Thoracic aorta (tissue), 2 donors: ENCODE data around the gene ATXN7. TPM values are rescaled to one million over a fixed set of nuclear protein-coding genes. Genes with fewer than 3 reads are reported as not detected.

Source experiments
- ATAC-seq: fragments of 150-250 bp; one replicate; pipeline ENCODE4 v1.8.0; 2017; ENCODE audit warnings: low read depth; ENCODE audit not compliant: insufficient number of reproducible peaks, low FRiP score
- DNase-seq: peaks from one replicate; pipeline ENCODE4 v3.0.0-alpha.2; 2020; ENCODE audit warnings: low spot score
- H3K27ac ChIP-seq, 2 donors: fragments of 200-600 bp; sonication (generic); 1 replicate in 1 of 2; 2 replicates in 1 of 2; pipeline ENCODE4 v1.5.1; 2016; ENCODE audit warnings: mild to moderate bottlenecking in 2 of 2, moderate library complexity in 2 of 2
- H3K27me3 ChIP-seq: fragments of 200-600 bp; sonication (generic); replicated peaks from 2 replicates; pipeline ENCODE4 v1.6.0; 2016; ENCODE audit warnings: mild to moderate bottlenecking; ENCODE audit not compliant: insufficient read depth
- H3K36me3 ChIP-seq: fragments of 200-600 bp; sonication (generic); one replicate; pipeline ENCODE4 v1.5.1; 2016
- H3K4me1 ChIP-seq, 2 donors: fragments of 200-600 bp; sonication (generic); 1 replicate in 1 of 2; 2 replicates in 1 of 2; pipeline versions ENCODE4 v1.5.1 to v1.6.0; 2016; ENCODE audit warnings: low read depth in 2 of 2, mild to moderate bottlenecking in 1 of 2; ENCODE audit not compliant: control insufficient read depth in 1 of 2
- H3K4me3 ChIP-seq: fragments of 200-600 bp; sonication (generic); 2 replicates; pipeline ENCODE4 v1.5.1; 2016; ENCODE audit warnings: mild to moderate bottlenecking
- H3K9me3 ChIP-seq: fragments of 200-600 bp; sonication (generic); 2 replicates; pipeline ENCODE4 v1.5.1; 2016
- total RNA-seq, 2 donors: library from RNA; depleted of rRNA; stranded (reverse); fragments of >200 nt; gene quantifications; one replicate each; pipeline versions ENCODE4 v1.1.0 to v1.2.3, GENCODE V29; 2016
- TF ChIP-seq, protein P1 (sequence below): fragments of 200-600 bp; sonication (generic); IDR thresholded peaks from one replicate; pipeline ENCODE4 v1.5.1; 2019; ENCODE audit warnings: antibody characterized with exemption

ATXN7 gene
- total RNA-seq, 2 donors from 2014 or later: 32.5 to 38.4 TPM

GRCh38 chr3:64008017-64008416 is 144.3 kb downstream of the ATXN7 start:
- DNase-seq (no peak), ATAC-seq (no peak)
- no peaks in the 10 kb centered on the region for H3K9me3 ChIP-seq
- TF ChIP-seq, protein P1, sequence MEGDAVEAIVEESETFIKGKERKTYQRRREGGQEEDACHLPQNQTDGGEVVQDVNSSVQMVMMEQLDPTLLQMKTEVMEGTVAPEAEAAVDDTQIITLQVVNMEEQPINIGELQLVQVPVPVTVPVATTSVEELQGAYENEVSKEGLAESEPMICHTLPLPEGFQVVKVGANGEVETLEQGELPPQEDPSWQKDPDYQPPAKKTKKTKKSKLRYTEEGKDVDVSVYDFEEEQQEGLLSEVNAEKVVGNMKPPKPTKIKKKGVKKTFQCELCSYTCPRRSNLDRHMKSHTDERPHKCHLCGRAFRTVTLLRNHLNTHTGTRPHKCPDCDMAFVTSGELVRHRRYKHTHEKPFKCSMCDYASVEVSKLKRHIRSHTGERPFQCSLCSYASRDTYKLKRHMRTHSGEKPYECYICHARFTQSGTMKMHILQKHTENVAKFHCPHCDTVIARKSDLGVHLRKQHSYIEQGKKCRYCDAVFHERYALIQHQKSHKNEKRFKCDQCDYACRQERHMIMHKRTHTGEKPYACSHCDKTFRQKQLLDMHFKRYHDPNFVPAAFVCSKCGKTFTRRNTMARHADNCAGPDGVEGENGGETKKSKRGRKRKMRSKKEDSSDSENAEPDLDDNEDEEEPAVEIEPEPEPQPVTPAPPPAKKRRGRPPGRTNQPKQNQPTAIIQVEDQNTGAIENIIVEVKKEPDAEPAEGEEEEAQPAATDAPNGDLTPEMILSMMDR: no peak
- H3K27ac ChIP-seq: peak overlapping the region; percentile 25 to 38
- H3K27me3 ChIP-seq: no peaks in the 10 kb centered on the region
- peaks cover 32% of the 10 kb centered on the region for H3K36me3 ChIP-seq
- H3K4me1 ChIP-seq: peaks cover 15 to 35% of the 10 kb centered on the region in 2 donors
- H3K4me3 ChIP-seq: no peak overlapping the region

DNA sequence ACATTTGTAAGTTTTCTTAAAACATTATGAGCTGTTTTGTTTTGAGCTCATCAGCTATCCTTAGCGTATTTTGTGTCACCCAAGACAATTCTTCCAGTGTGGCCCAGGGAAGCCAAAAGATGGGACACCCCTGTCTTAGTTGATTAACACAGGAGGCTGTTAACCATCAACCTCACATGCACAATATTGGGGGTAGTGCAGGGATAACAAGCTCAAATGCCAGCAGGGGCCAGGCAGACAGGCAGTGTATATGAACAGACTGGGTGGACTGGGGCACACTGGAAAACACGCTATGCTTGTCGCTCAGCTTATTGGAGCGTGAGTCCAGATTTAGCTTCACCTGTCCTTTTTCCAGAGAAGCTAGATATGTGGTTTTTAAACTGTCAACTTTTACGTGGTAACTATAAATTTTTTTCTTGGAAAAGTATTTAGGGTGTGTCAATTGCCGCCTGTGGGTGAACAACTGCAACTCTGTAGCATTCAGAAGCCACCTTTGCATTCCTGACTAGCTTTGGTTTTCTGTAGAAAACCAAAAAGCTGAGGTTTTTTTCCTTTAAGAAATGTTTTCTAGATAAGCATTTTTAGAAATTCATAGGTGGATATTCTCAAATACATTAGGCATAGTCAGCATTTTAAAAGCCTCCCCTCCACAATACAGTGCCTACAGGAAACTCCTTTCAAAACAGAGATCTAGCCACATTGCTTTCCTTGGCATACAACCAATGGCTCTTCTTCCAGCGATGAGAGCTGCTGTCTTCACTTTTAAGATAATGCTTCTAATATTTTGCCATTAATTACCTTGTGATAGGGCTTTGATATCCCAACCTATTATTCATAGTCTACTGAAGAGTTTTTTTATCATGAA is 145.1 kb downstream of the ATXN7 start:
- Histone ChIP-seq H3K27ac (peak overlapping the region; percentile 38 to 63), H3K9me3 (no peaks in the 10 kb centered on the region), H3K36me3 (peaks cover 38% of the 10 kb centered on the region), H3K27me3 (no peaks in the 10 kb centered on the region), H3K4me3 (no peak overlapping the region), H3K4me1 (peaks cover 15 to 35% of the 10 kb centered on the region in 2 donors)
- TF ChIP-seq, protein P1: no peak
- peak; percentile 19 for ATAC-seq
- no peak for DNase-seq

DNA sequence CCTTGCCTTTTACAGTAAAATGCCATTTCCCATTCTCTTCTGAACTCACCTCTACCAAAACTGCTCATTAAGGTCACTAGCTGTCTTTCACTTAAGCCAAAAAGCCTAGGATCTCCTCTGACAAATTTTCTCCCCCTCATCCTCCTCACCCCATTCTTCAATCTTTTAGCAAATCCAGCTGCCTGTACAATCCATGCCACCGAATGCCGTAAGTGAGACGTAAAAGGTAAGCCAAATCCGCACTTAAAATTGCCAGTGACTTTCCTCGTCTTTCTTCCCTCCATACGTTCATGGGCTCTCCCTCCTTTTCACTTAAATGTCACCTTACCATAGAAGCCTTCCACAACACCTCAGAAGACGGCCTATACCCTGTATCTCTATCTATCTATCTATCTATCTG is 145.9 kb downstream of the ATXN7 start:
- H3K36me3 ChIP-seq: peaks cover 41% of the 10 kb centered on the region
- H3K4me3 ChIP-seq: no peak overlapping the region
- no peak for DNase-seq
- H3K9me3 ChIP-seq: no peaks in the 10 kb centered on the region
- TF ChIP-seq, protein P1: no peak
- ATAC-seq: no peak
- H3K27ac ChIP-seq: peak overlapping the region; percentile 63 to 71
- peaks cover 15 to 35% of the 10 kb centered on the region in 2 donors for H3K4me1 ChIP-seq
- H3K27me3 ChIP-seq: no peaks in the 10 kb centered on the region

DNA sequence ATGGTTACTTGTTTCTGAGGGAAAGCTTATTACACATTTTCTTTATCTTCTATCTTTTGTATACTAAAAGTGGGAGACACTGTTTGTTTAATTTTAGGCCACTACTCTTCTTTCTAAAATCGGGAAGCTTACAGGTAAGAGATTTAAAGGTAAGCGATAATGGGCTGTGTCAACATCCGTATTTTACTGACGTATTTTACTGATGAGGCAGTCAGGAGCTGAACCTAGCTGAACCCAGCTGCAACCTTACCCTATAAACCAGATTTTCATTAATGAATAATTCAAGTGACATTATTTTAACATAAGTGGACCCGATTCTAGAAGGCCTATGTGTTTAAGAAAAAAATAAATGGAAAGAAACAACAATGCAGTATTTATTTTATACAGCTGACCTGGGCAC is 146.5 kb downstream of the ATXN7 start:
- TF ChIP-seq, protein P1: no peak
- DNase-seq: no peak
- H3K4me1 ChIP-seq: peaks cover 15 to 35% of the 10 kb centered on the region in 2 donors
- no peaks in the 10 kb centered on the region for H3K9me3 ChIP-seq
- ATAC-seq: no peak
- H3K27me3 ChIP-seq: no peaks in the 10 kb centered on the region
- peak overlapping the region; percentile 63 to 71 for H3K27ac ChIP-seq
- peaks cover 44% of the 10 kb centered on the region for H3K36me3 ChIP-seq
- H3K4me3 ChIP-seq: no peak overlapping the region

GRCh38 chr3:64011685-64012084 is 148.0 kb downstream of the ATXN7 start:
- Histone ChIP-seq H3K4me1 (peaks cover 15 to 35% of the 10 kb centered on the region in 2 donors), H3K36me3 (peaks cover 38% of the 10 kb centered on the region), H3K27ac (peak overlapping the region; percentile 63 to 71), H3K4me3 (no peak overlapping the region), H3K9me3 (no peaks in the 10 kb centered on the region), H3K27me3 (no peaks in the 10 kb centered on the region)
- TF ChIP-seq, protein P1: no peak
- DNase-seq (no peak), ATAC-seq (peak; percentile 90)
